Transverse colon (tissue), 4 donors: ENCODE results near the gene MYBPC2. TPM values are rescaled to one million over a fixed set of nuclear protein-coding genes. Genes with fewer than 3 reads are reported as not detected.
"Not testable (repeated sequence)": the region's sequence is repeated elsewhere in the genome, so short reads cannot be mapped to it uniquely, and the experiment has no call there.

Experiments
- DNase-seq: peaks from one replicate; pipeline ENCODE4 v3.0.0-alpha.2; 2019
- H3K27ac ChIP-seq, 4 donors: fragments of 200-600 bp; sonication (generic); 2 replicates each; pipeline ENCODE4 v1.5.1; 2016 to 2018; ENCODE audit warnings: inconsistent platforms in 4 of 4
- H3K27me3 ChIP-seq: fragments of 200-600 bp; sonication (generic); 2 replicates; pipeline ENCODE4 v1.5.1; 2017; ENCODE audit warnings: inconsistent platforms
- H3K36me3 ChIP-seq, 4 donors: fragments of 200-600 bp; sonication (generic); 2 replicates each; pipeline ENCODE4 v1.5.1; 2017 to 2019; ENCODE audit warnings: inconsistent platforms in 4 of 4
- H3K4me1 ChIP-seq, 4 donors: fragments of 200-600 bp; sonication (generic); 2 replicates each; pipeline ENCODE4 v1.5.1; 2017 to 2020; ENCODE audit warnings: inconsistent platforms in 4 of 4
- H3K4me3 ChIP-seq, 4 donors: fragments of 200-600 bp; sonication (generic); 1 replicate in 1 of 4; 2 replicates in 3 of 4; pipeline versions ENCODE4 v1.5.1 to v1.6.1; 2017 to 2019; ENCODE audit warnings: inconsistent platforms in 4 of 4
- H3K9me3 ChIP-seq, 2 donors: fragments of 200-600 bp; sonication (generic); 2 replicates each; pipeline ENCODE4 v1.5.1; 2017 to 2019; ENCODE audit warnings: inconsistent platforms in 2 of 2
- CTCF ChIP-seq, 5 experiments: fragments of 200-600 bp in 3 of 5; fragments of 450-650 bp in 2 of 5; sonication (generic) in 3 of 5; IDR thresholded peaks; 1 replicate in 2 of 5; 2 replicates in 3 of 5; pipeline ENCODE4 v1.5.1; 2016 to 2017; ENCODE audit warnings: antibody characterized with exemption in 5 of 5, inconsistent platforms in 3 of 5, mild to moderate bottlenecking in 2 of 5, moderate library complexity in 1 of 5
- EP300 ChIP-seq: sonication (generic); formaldehyde crosslinking; IDR thresholded peaks from one replicate; pipeline ENCODE4 v1.6.1; 2017; ENCODE audit warnings: antibody characterized with exemption, low read depth
- POLR2A ChIP-seq: fragments of 450-650 bp; IDR thresholded peaks from one replicate; pipeline ENCODE4 v1.6.1; 2016; ENCODE audit warnings: antibody characterized with exemption, mild to moderate bottlenecking, moderate library complexity
- POLR2AphosphoS5 ChIP-seq, 3 donors: sonication (generic); formaldehyde crosslinking; IDR thresholded peaks; one replicate each; pipeline ENCODE4 v1.6.1; 2016; ENCODE audit warnings: antibody characterized with exemption in 3 of 3
- WGBS, 2 donors: methylation state at CpG; one replicate each; pipeline ENCODE4 v1.1.5; 2018; ENCODE audit warnings: low coverage in 1 of 2; 5-methylcytosine and 5-hydroxymethylcytosine counted together
- in situ Hi-C, 4 donors: fragments of 200-750 bp; cut with MboI; loops; one replicate each; pipeline versions ENCODE4 v1.15.0 to v1.15.1; 2017; ENCODE audit warnings: low sequenced_read_pairs in 3 of 4, low pct_ligation_motif_present in 1 of 4, low pct_unique_long_range_greater_than_20kb in 1 of 4
- intact Hi-C: fragments of 100-400 bp; cut with DNase I; formaldehyde crosslinking; loops from one replicate; pipeline ENCODE4 v1.15.1; 2023; ENCODE audit warnings: low total_unique reads
- total RNA-seq, 4 donors: library from RNA; depleted of rRNA; stranded (reverse); fragments of >200 nt; gene quantifications; one replicate each; pipeline ENCODE4 v1.1.0, GENCODE V29; 2016

Gene MYBPC2
- total RNA-seq, 4 donors from 2014 or later, result 0.16 to 0.41 TPM; not detected in 2

GRCh38 chr19:50435627-50436026 is 2.9 kb downstream of the MYBPC2 start:
- Histone ChIP-seq H3K27ac (no peak overlapping the region), H3K9me3 (no peaks in the 10 kb centered on the region), H3K36me3 (no peaks in the 10 kb centered on the region), H3K27me3 (peaks cover 33% of the 10 kb centered on the region), H3K4me3 (no peak overlapping the region), H3K4me1 (peaks cover 6 to 20% (median 18%) of the 10 kb centered on the region in 4 donors)
- DNase-seq, result no peak
- intact Hi-C loops, result no loop called here
- TF ChIP-seq POLR2A (no peak), EP300 (no peak), POLR2AphosphoS5 (IDR thresholded peaks at IDR 0.05) (no peak), CTCF (IDR thresholded peaks at IDR 0.05) (no peak)
- WGBS, 2 donors, result 84% methylated on average over 12 of the region's 12 CpGs; no CpG with 5 or more reads in 1 of the 2 donors
- in situ Hi-C loops, result no loop called here

- Histone ChIP-seq H3K27ac (no peak overlapping the region), H3K4me3 (no peak overlapping the region)
- 87 to 94% methylated on average over 3 to 5 of the region's 5 CpGs for WGBS, 2 donors
These were observed 5.3 kb downstream of the MYBPC2 start for GRCh38 chr19:50437862-50438449.

GRCh38 chr19:50439130-50439529 is 6.4 kb downstream of the MYBPC2 start:
- intact Hi-C loops, H3K9me3 ChIP-seq, H3K4me3 ChIP-seq, H3K36me3 ChIP-seq, DNase-seq, H3K4me1 ChIP-seq, H3K27me3 ChIP-seq, H3K27ac ChIP-seq, in situ Hi-C loops: not testable (repeated sequence)
- WGBS, 2 donors, result 70 to 100% methylated on average over 1 to 2 of the region's 2 CpGs

More at GRCh38 chr19:50437862-50438449, 5.3 kb downstream of the MYBPC2 start:
- no peak for DNase-seq
- in situ Hi-C loops (no loop called here), intact Hi-C loops (no loop called here)
- Histone ChIP-seq H3K27me3 (peaks cover 17% of the 10 kb centered on the region), H3K4me1 (no peaks in the 10 kb centered on the region), H3K36me3 (no peaks in the 10 kb centered on the region), H3K9me3 (no peaks in the 10 kb centered on the region)
- TF ChIP-seq CTCF (IDR thresholded peaks at IDR 0.05) (no peak), POLR2A (no peak), POLR2AphosphoS5 (IDR thresholded peaks at IDR 0.05) (no peak), EP300 (no peak)

GRCh38 chr19:50444059-50444458 is 11.4 kb downstream of the MYBPC2 start:
- no peak overlapping the region for H3K4me3 ChIP-seq
- H3K9me3 ChIP-seq, result no peaks in the 10 kb centered on the region
- no peaks in the 10 kb centered on the region for H3K27me3 ChIP-seq
- in situ Hi-C loops (no loop called here), intact Hi-C loops (no loop called here)
- TF ChIP-seq EP300 (no peak), POLR2A (no peak), CTCF (IDR thresholded peaks at IDR 0.05) (no peak), POLR2AphosphoS5 (IDR thresholded peaks at IDR 0.05) (no peak)
- no peak for DNase-seq
- no peak overlapping the region for H3K27ac ChIP-seq
- no peaks in the 10 kb centered on the region for H3K36me3 ChIP-seq
- WGBS, 2 donors, result 48 to 50% methylated on average over 1 of the region's 1 CpG
- H3K4me1 ChIP-seq, result no peaks in the 10 kb centered on the region

GRCh38 chr19:50447053-50447452 is 14.4 kb downstream of the MYBPC2 start:
- 63 to 69% methylated on average over 3 to 5 of the region's 5 CpGs for WGBS, 2 donors
- no peak overlapping the region for H3K4me3 ChIP-seq

More at GRCh38 chr19:50447053-50447452, 14.4 kb downstream of the MYBPC2 start:
- TF ChIP-seq POLR2AphosphoS5 (IDR thresholded peaks at IDR 0.05) (no peak), POLR2A (no peak), EP300 (no peak), CTCF (IDR thresholded peaks at IDR 0.05) (no peak)
- in situ Hi-C loops (no loop called here), intact Hi-C loops (no loop called here)
- Histone ChIP-seq H3K9me3 (no peaks in the 10 kb centered on the region), H3K4me1 (no peaks in the 10 kb centered on the region), H3K27ac (no peak overlapping the region), H3K36me3 (no peaks in the 10 kb centered on the region), H3K27me3 (peaks cover 14% of the 10 kb centered on the region)
- no peak for DNase-seq
